H1 (cell line): Measurements from ENCODE around the gene TMIGD2. TPM values are rescaled to one million over a fixed set of nuclear protein-coding genes. Genes with fewer than 3 reads are reported as not detected.
A peak's percentile ranks its signal among the peaks of the same experiment; 100 is the strongest.

Experiments
- CTCF ChIA-PET: fragments of 300-600 bp; sonication (Branson Sonifier 250); formaldehyde crosslinking; loops from one replicate; lab custom pipeline; 2021; ENCODE audit not compliant: partially characterized antibody; lab: Charles Lee
- POLR2A ChIA-PET: fragments of 300-600 bp; sonication (Branson Sonifier 250); formaldehyde crosslinking; loops from one replicate; lab custom pipeline; 2021; ENCODE audit warnings: inconsistent platforms; ENCODE audit not compliant: partially characterized antibody; lab: Charles Lee
- DNase-seq, 2 experiments: peaks; one replicate each; pipeline versions ENCODE4 v3.0.0 to v3.0.0-alpha.2; 2010 to 2022; ENCODE audit warnings: low spot score in 2 of 2, low read depth in 1 of 2, mixed read lengths in 1 of 2
- FAIRE-seq: peaks from 2 replicates; lab custom pipeline; 2011; peaks lifted over from hg19 to GRCh38; lab: Jason Lieb, UNC
- H2AFZ ChIP-seq: 2 replicates; pipeline ENCODE4 v1.8.1; 2012; ENCODE audit warnings: low read length, inconsistent platforms
- H2AK5ac ChIP-seq: 2 replicates; pipeline ENCODE4 v1.6.1; 2013; ENCODE audit warnings: low read depth, low read length
- H2BK120ac ChIP-seq: replicated peaks from 2 replicates; pipeline ENCODE3; 2013; ENCODE audit warnings: low read depth, low read length, inconsistent platforms
- H2BK12ac ChIP-seq: 2 replicates; pipeline ENCODE4 v1.6.1; 2013; ENCODE audit warnings: low read depth, low read length
- H2BK15ac ChIP-seq: 2 replicates; pipeline ENCODE4 v1.6.1; 2013; ENCODE audit warnings: low read length
- H2BK20ac ChIP-seq: 2 replicates; pipeline ENCODE4 v1.6.1; 2013; ENCODE audit warnings: low read length
- H2BK5ac ChIP-seq: 2 replicates; pipeline ENCODE4 v1.6.1; 2013; ENCODE audit warnings: low read depth, low read length
- H3K14ac ChIP-seq: 2 replicates; pipeline ENCODE4 v1.6.1; 2013; ENCODE audit warnings: inconsistent platforms; ENCODE audit not compliant: insufficient read length
- H3K18ac ChIP-seq: 2 replicates; pipeline ENCODE4 v1.6.1; 2013; ENCODE audit warnings: low read length; ENCODE audit errors: extremely low read depth
- H3K23ac ChIP-seq: 2 replicates; pipeline ENCODE4 v1.6.1; 2013; ENCODE audit warnings: inconsistent platforms; ENCODE audit not compliant: insufficient read length
- H3K23me2 ChIP-seq: 2 replicates; pipeline ENCODE4 v1.6.1; 2013; ENCODE audit warnings: low read depth, low read length
- H3K27ac ChIP-seq: 2 replicates; pipeline ENCODE4 v1.6.1; 2011; ENCODE audit warnings: low read depth, low read length, inconsistent platforms
- H3K27me3 ChIP-seq, 4 experiments: replicated peaks in 1 of 4; 1 replicate in 1 of 4; 2 replicates in 3 of 4; pipeline versions ENCODE4 v1.6.1 to v1.8.1; 2011 to 2013; ENCODE audit warnings: low read length in 3 of 4, mild to moderate bottlenecking in 3 of 4, inconsistent platforms in 2 of 4, mixed read lengths in 2 of 4, moderate library complexity in 1 of 4; ENCODE audit not compliant: control insufficient read depth in 3 of 4, insufficient read depth in 3 of 4; ENCODE audit errors: extremely low read depth in 1 of 4
- H3K36me3 ChIP-seq, 4 experiments: 2 replicates each; pipeline versions ENCODE4 v1.6.1 to v1.8.1; 2011 to 2013; ENCODE audit warnings: mild to moderate bottlenecking in 4 of 4, low read length in 3 of 4, moderate library complexity in 2 of 4, control low read depth in 1 of 4, inconsistent platforms in 1 of 4; ENCODE audit not compliant: insufficient read depth in 4 of 4, control insufficient read depth in 2 of 4
- H3K4ac ChIP-seq: replicated peaks from 2 replicates; pipeline ENCODE3; 2013; ENCODE audit warnings: low read length, low read depth, mixed read lengths, inconsistent platforms; ENCODE audit not compliant: insufficient read length
- H3K4me1 ChIP-seq, 4 experiments: replicated peaks in 1 of 4; 1 replicate in 1 of 4; 2 replicates in 3 of 4; pipeline versions ENCODE4 v1.6.1 to v1.8.1; 2011 to 2013; ENCODE audit warnings: low read length in 3 of 4, inconsistent platforms in 2 of 4, mixed read lengths in 1 of 4; ENCODE audit not compliant: insufficient read depth in 4 of 4, control insufficient read depth in 3 of 4
- H3K4me2 ChIP-seq, 2 experiments: 2 replicates each; pipeline versions ENCODE4 v1.6.1 to v1.8.1; 2011 to 2013; ENCODE audit warnings: low read depth in 2 of 2, low read length in 2 of 2, control low read depth in 1 of 2, inconsistent platforms in 1 of 2, mild to moderate bottlenecking in 1 of 2; ENCODE audit not compliant: insufficient read depth in 1 of 2
- H3K4me3 ChIP-seq, 4 experiments: fragments of 200-600, 300-600 bp in 1 of 4; sonication (generic), shearing (Covaris generic), sonication (Bioruptor Twin) in 1 of 4; 2 replicates each; pipeline versions ENCODE4 v1.5.1 to v1.8.1; 2011 to 2016; ENCODE audit warnings: low read length in 4 of 4, low read depth in 3 of 4, control low read depth in 2 of 4, inconsistent platforms in 2 of 4, mild to moderate bottlenecking in 2 of 4, mixed read lengths in 1 of 4, moderate library complexity in 1 of 4; ENCODE audit not compliant: insufficient read depth in 2 of 4; ENCODE audit errors: extremely low read depth in 1 of 4
- H3K56ac ChIP-seq: replicated peaks from 2 replicates; pipeline ENCODE3; 2013; ENCODE audit warnings: low read depth, mild to moderate bottlenecking, mixed read lengths, low read length, inconsistent platforms; ENCODE audit not compliant: insufficient read length
- H3K79me1 ChIP-seq: 2 replicates; pipeline ENCODE4 v1.6.1; 2013; ENCODE audit warnings: low read depth, low read length, control low read depth
- H3K79me2 ChIP-seq, 2 experiments: 2 replicates each; pipeline versions ENCODE4 v1.6.1 to v1.8.1; 2012 to 2013; ENCODE audit warnings: low read length in 2 of 2, mild to moderate bottlenecking in 2 of 2, inconsistent platforms in 1 of 2; ENCODE audit not compliant: insufficient read depth in 2 of 2, control insufficient read depth in 1 of 2
- H3K9ac ChIP-seq, 4 experiments: replicated peaks in 1 of 4; 1 replicate in 1 of 4; 2 replicates in 3 of 4; pipeline versions ENCODE4 v1.6.1 to v1.8.1; 2011 to 2013; ENCODE audit warnings: low read depth in 3 of 4, low read length in 3 of 4, control low read depth in 2 of 4, mild to moderate bottlenecking in 2 of 4, moderate library complexity in 2 of 4, inconsistent platforms in 1 of 4; ENCODE audit errors: extremely low read depth in 1 of 4
- H3K9me3 ChIP-seq, 2 experiments: 2 replicates each; pipeline versions ENCODE4 v1.6.1 to v1.8.1; 2012 to 2013; ENCODE audit warnings: mild to moderate bottlenecking in 2 of 2, moderate library complexity in 2 of 2, control low read depth in 1 of 2, inconsistent platforms in 1 of 2, low read depth in 1 of 2, low read length in 1 of 2, mixed read lengths in 1 of 2; ENCODE audit not compliant: insufficient read depth in 2 of 2
- H4K20me1 ChIP-seq, 2 experiments: replicated peaks in 1 of 2; 2 replicates each; pipeline versions ENCODE3 to v1.8.1; 2011 to 2013; ENCODE audit warnings: inconsistent platforms in 2 of 2, low read length in 2 of 2, mild to moderate bottlenecking in 1 of 2; ENCODE audit not compliant: insufficient read depth in 2 of 2, control insufficient read depth in 1 of 2
- H4K5ac ChIP-seq: 2 replicates; pipeline ENCODE4 v1.6.1; 2013; ENCODE audit warnings: low read length, low read depth, mixed read lengths, inconsistent platforms; ENCODE audit not compliant: insufficient read length
- H4K8ac ChIP-seq: 2 replicates; pipeline ENCODE4 v1.8.0; 2013; ENCODE audit warnings: mild to moderate bottlenecking, moderate library complexity, low read length, inconsistent platforms; ENCODE audit not compliant: insufficient read depth; ENCODE audit errors: extremely low read depth
- H4K91ac ChIP-seq: replicated peaks from 2 replicates; pipeline ENCODE3; 2013; ENCODE audit warnings: low read length, mixed read lengths, inconsistent platforms; ENCODE audit not compliant: insufficient read length
- BRCA1 ChIP-seq: IDR thresholded peaks from 2 replicates; pipeline ENCODE4 v1.6.1; 2012; ENCODE audit warnings: low read depth, low read length, improper control_type of control experiment
- WGBS, 2 experiments: shearing (Covaris generic) in 1 of 2; methylation state at CpG; one replicate each; pipeline versions ENCODE4 v1.1.6 to v1.1.7; 2013 to 2015; ENCODE audit warnings: low lambda C conversion rate in 2 of 2, mixed read lengths in 2 of 2, inconsistent platforms in 1 of 2, low coverage in 1 of 2, missing lambda C conversion rate in 1 of 2; ENCODE audit not compliant: insufficient replicate concordance in 2 of 2, insufficient coverage in 1 of 2, insufficient read length in 1 of 2; ENCODE audit errors: extremely low coverage in 1 of 2, missing lambda C conversion rate in 1 of 2; 5-methylcytosine and 5-hydroxymethylcytosine counted together
- polyA plus RNA-seq, 7 experiments: library from polyadenylated mRNA; depleted of rRNA in 3 of 7; stranded (reverse) in 5 of 7; unstranded in 2 of 7; fragments of >200 nt in 5 of 7; fragments of 200-250 nt in 2 of 7; gene quantifications; 1 replicate in 5 of 7; 2 replicates in 1 of 7; 4 replicates in 1 of 7; pipeline versions ENCODE4 v1.2.1 to v1.2.3, GENCODE V29; 2011 to 2013; ENCODE audit warnings: missing spikeins in 2 of 7, mixed read lengths in 2 of 7
- total RNA-seq: library from RNA; stranded (reverse); fragmentation: NEBNext Ultra II Directional; extraction: Animal tissue kit (Norgen Biotek cat#: 25700); gene quantifications from 2 replicates; pipeline ENCODE4 v1.2.1, GENCODE V29; 2021
- TF ChIP-seq, protein P1 (sequence below), 3 experiments: IDR thresholded peaks; 1 replicate in 2 of 3; 2 replicates in 1 of 3; pipeline versions ENCODE4 v1.5.1 to v1.6.1; 2011; ENCODE audit warnings: low read length in 3 of 3, mild to moderate bottlenecking in 3 of 3, inconsistent platforms in 2 of 3, low read depth in 1 of 3, moderate library complexity in 1 of 3; ENCODE audit not compliant: insufficient read depth in 1 of 3; ENCODE audit errors: control extremely low read depth in 1 of 3

Gene TMIGD2
- total and polyA plus RNA-seq, 2 of the 8 experiments (the other 6 are each of a cell fraction or from before 2014, with no cell fraction given) = 0.39 to 0.41 TPM

DNA sequence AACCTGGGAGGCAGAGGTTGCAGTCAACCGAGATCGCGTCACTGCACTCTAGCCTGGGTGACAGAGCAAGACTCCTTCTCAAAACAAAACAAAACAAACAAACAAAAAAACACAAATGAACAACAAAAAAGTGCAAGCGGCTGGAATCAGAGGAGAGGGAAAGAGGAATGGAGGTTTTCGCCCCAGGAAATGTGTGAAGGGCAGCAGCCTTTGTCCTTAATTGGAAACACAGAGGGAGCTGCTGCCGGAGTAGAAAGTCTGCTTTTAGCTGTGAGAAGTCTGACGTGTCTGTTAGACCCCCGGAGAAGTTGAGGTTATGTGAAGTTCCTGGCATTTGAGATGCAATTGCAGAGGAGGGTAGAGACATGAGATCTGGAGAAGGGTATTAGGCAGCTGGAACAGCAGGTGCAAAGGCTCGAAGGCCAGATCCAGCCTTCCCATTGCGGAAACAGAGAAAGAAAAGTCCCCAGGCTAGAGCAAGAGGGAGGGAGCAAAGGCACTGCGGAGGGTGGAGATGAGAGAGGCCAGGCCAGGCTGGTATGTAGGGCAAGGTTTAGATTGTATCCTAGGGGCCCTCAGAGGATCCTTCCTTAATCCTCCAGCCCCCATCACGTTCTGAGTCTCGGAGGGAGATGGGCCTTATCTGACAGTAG, 473 bp downstream of the TMIGD2 start:
- peak overlapping the region; percentile 5 for H4K91ac ChIP-seq
- no peak overlapping the region for H3K14ac ChIP-seq
- H3K36me3 ChIP-seq = peaks cover 0 to 3% (median under 1%) of the 10 kb centered on the region in 4 experiments; a peak in 3 of 8 replicates
- H3K56ac ChIP-seq = no peak overlapping the region
- H4K20me1 ChIP-seq = peaks cover 0 to 2% of the 10 kb centered on the region in 2 experiments
- no peak overlapping the region for H2AK5ac ChIP-seq
- H3K4me1 ChIP-seq = peaks cover 0 to 11% (median under 1%) of the 10 kb centered on the region in 4 experiments; a peak in 5 of 7 replicates
- H2BK5ac ChIP-seq = no peak overlapping the region
- H3K27me3 ChIP-seq = no peaks in the 10 kb centered on the region
- H3K4ac ChIP-seq = no peak overlapping the region
- H4K5ac ChIP-seq = no peak overlapping the region
- H3K4me3 ChIP-seq = no peak overlapping the region
- CTCF ChIA-PET = interaction anchor here (2.0 kb wide), 1 partner anchor 35 kb away, joined by 10 read pairs; no protein-coding TSS in a partner anchor
- no peaks in the 10 kb centered on the region for H3K9me3 ChIP-seq
- H3K79me1 ChIP-seq = peaks cover 3% of the 10 kb centered on the region; the same call in 1 of the 2 replicates
- no peaks in the 10 kb centered on the region for H3K79me2 ChIP-seq
- 0 out of 2 replicates have a peak overlapping the region, but pooled peaks have one; percentile 50 for H2BK12ac ChIP-seq
- 88% methylated on average over 13 of the region's 13 CpGs; no CpG with 5 or more reads in 1 of the 2 experiments for WGBS, 2 experiments
- no peak overlapping the region for H3K23ac ChIP-seq
- H3K4me2 ChIP-seq = no peak overlapping the region
- DNase-seq = no peak
- H3K18ac ChIP-seq = no peak overlapping the region
- no peak for FAIRE-seq
- H3K27ac ChIP-seq = no peak overlapping the region
- no peak overlapping the region for H2AFZ ChIP-seq
- no peak overlapping the region for H4K8ac ChIP-seq
- no peak overlapping the region for H2BK20ac ChIP-seq
- H2BK15ac ChIP-seq = no peak overlapping the region
- TF ChIP-seq, protein P1, sequence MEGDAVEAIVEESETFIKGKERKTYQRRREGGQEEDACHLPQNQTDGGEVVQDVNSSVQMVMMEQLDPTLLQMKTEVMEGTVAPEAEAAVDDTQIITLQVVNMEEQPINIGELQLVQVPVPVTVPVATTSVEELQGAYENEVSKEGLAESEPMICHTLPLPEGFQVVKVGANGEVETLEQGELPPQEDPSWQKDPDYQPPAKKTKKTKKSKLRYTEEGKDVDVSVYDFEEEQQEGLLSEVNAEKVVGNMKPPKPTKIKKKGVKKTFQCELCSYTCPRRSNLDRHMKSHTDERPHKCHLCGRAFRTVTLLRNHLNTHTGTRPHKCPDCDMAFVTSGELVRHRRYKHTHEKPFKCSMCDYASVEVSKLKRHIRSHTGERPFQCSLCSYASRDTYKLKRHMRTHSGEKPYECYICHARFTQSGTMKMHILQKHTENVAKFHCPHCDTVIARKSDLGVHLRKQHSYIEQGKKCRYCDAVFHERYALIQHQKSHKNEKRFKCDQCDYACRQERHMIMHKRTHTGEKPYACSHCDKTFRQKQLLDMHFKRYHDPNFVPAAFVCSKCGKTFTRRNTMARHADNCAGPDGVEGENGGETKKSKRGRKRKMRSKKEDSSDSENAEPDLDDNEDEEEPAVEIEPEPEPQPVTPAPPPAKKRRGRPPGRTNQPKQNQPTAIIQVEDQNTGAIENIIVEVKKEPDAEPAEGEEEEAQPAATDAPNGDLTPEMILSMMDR (IDR thresholded peaks at IDR 0.05; ENCODE audit: control extremely low read depth in 1 of 3, insufficient read depth in 1 of 3, low read depth in 1 of 3, low read length in 3 of 3) = no peak
- no peak for TF ChIP-seq BRCA1
- POLR2A ChIA-PET = interaction anchor here (0.8 to 2.0 kb wide), 5 partner anchors 8 to 29 kb away, joined by 3 to 6 read pairs (median 3); no protein-coding TSS in a partner anchor
- no peak overlapping the region for H2BK120ac ChIP-seq
- H3K23me2 ChIP-seq = no peaks in the 10 kb centered on the region; the same call in 1 of the 2 replicates
- no peak overlapping the region for H3K9ac ChIP-seq
